Right cardiac atrium (tissue), 5 donors: Measurements from ENCODE around the gene TMEM232. TPM values are rescaled to one million over a fixed set of nuclear protein-coding genes. Genes with fewer than 3 reads are reported as not detected.

Experiments used
- ATAC-seq, 2 donors: fragments of 200-7000 bp; cut with Tn5 transposase; one replicate each; pipeline versions ENCODE4 v1.8.0 to v1.9.1; 2020; ENCODE audit warnings: moderate library complexity in 2 of 2, mild to moderate bottlenecking in 1 of 2
- DNase-seq, 3 donors: peaks; one replicate each; pipeline ENCODE4 v3.0.0-alpha.2; 2020
- H3K27ac ChIP-seq: one replicate; pipeline ENCODE4 v1.5.1; 2013; ENCODE audit warnings: mild to moderate bottlenecking, low read length, control low read depth, moderate library complexity
- H3K27me3 ChIP-seq: one replicate; pipeline ENCODE4 v1.6.1; 2013; ENCODE audit not compliant: control insufficient read depth, insufficient read depth
- H3K4me1 ChIP-seq: one replicate; pipeline ENCODE4 v1.6.1; 2013; ENCODE audit warnings: low read length; ENCODE audit not compliant: control insufficient read depth, insufficient read depth
- H3K4me3 ChIP-seq: one replicate; pipeline ENCODE4 v1.5.1; 2013; ENCODE audit warnings: low read length, control low read depth
- H3K9me3 ChIP-seq: one replicate; pipeline ENCODE4 v1.6.1; 2013; ENCODE audit warnings: low read length; ENCODE audit not compliant: control insufficient read depth
- WGBS: extraction: QIAGEN DNeasy Blood & Tissue Kit; methylation state at CpG from one replicate; pipeline ENCODE4 v1.1.7; 2013; 5-methylcytosine and 5-hydroxymethylcytosine counted together
- intact Hi-C, 4 donors: fragments of 100-400 bp; cut with DNase I; formaldehyde crosslinking; loops; one replicate each; pipeline versions ENCODE4 v1.11.0 to v1.14.0; 2022 to 2023
- polyA plus RNA-seq: library from polyadenylated mRNA; stranded (reverse); fragments of 200-250 nt; gene quantifications from one replicate; pipeline ENCODE4 v1.2.3, GENCODE V29; 2013
- total RNA-seq, 4 donors: library from RNA; stranded (reverse); fragmentation: NEBNext Ultra II Directional; extraction: Animal tissue kit (Norgen Biotek cat#: 25700); gene quantifications; one replicate each; pipeline ENCODE4 v1.2.1, GENCODE V29; 2021
- donor health status: healthy with polysubstance abuse.
- donor health status: DM: no; HTN: yes; CAD: no.
- donor health status: DM: no; HTN: no; CAD: no.
- donor health status: DM: no; HTN: yes; CAD: no; lungs with severe emphysema.
- donor health status: DM: yes; HTN: yes; CAD: no.

Gene TMEM232
- total and polyA plus RNA-seq, 5 donors = 0.63 to 3.3 (median 3.1) TPM

DNA sequence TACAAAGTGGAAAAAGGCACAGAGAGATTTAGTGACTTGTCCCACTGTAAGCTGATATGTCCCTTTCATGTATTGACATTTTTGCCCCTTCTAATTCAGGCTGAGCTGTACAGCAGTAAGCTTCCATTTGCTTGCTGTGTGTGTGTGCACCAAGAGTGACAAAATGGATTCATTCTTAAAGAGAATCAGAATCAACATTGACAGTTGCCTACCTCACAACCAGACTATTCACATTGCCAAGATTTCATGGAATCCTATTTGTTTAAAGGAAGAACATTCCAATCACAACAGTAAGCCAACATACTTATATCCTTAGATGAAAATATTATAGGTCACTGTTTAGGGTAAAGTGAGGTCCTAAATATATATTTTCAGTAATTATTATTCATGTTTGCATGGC is 102.6 kb downstream of the TMEM232 start:
- Histone ChIP-seq H3K4me3 (no peak overlapping the region), H3K9me3 (no peaks in the 10 kb centered on the region), H3K4me1 (no peaks in the 10 kb centered on the region), H3K27ac (no peak overlapping the region), H3K27me3 (no peaks in the 10 kb centered on the region)
- no peak for DNase-seq
- no peak for ATAC-seq
- intact Hi-C loops = no loop called here

DNA sequence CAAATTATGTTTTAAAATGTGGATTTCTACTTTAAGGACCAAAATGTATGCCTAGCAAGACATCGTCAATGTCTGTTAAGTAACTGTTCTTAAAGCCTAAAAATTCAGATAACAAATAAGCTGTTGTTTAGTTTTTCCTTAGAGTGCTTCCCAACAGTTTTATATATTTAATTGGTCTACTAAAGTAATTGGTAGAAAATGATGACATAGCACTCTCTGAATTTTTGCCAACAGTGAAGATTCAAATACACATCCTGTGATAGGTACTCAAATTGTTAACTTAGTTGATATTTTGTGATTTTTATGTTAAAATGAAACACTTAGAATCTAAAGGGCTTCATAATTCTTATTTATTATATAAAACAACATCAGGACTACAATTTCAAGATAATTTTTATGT is 107.5 kb downstream of the TMEM232 start:
- WGBS = 73% methylated on average over 1 of the region's 1 CpG
- intact Hi-C loops = no loop called here

DNA sequence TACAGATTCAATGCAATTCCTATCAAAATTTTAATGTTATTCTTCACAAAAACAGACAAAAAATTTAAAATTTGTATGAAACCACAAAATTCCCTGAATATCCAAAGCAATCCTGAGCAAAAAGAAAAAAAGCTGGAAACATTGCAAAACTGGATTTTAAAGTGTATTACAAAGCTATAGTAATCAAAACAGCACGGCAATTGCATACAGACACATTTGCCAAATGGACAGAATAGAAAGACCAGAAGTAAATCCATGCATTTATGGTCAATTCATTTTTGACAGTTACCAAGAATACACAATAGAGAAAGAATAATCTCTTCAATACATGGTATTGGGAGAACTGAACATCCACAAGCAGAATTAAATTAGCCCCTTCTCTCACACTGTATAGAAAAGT is 110.5 kb downstream of the TMEM232 start:
- ATAC-seq = no peak
- 98% methylated on average over 1 of the region's 1 CpG for WGBS
- Histone ChIP-seq H3K27me3 (no peaks in the 10 kb centered on the region), H3K4me3 (no peak overlapping the region), H3K9me3 (no peaks in the 10 kb centered on the region), H3K4me1 (no peaks in the 10 kb centered on the region), H3K27ac (no peak overlapping the region)
- DNase-seq = no peak
- intact Hi-C loops = no loop called here

More for the DNA sequence above, 107.5 kb downstream of the TMEM232 start:
- no peak overlapping the region for H3K27ac ChIP-seq
- no peak for ATAC-seq
- no peaks in the 10 kb centered on the region for H3K9me3 ChIP-seq
- H3K27me3 ChIP-seq = no peaks in the 10 kb centered on the region
- no peak for DNase-seq
- H3K4me3 ChIP-seq = no peak overlapping the region
- no peaks in the 10 kb centered on the region for H3K4me1 ChIP-seq

DNA sequence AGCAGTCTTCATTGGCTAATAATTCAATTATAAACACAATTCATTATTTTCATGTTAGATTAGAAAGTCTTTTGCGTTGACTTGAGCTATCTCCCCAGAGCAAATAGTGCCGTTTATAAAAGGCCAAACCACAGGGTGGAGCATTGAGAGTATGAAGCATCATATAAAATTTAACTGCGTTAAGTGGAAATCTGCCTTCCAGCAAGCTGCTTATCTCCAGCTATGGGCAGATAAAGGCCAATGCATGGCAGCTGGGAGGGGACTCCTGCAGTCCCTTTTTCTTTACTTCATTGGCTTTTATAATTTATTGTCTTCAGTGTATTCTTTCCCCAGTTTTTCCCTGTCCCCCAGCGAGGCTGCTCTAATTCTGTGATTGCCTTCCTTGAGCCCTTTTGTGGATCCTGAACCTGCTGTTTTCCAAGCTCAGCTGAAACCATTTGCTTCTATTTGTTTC is 113.7 kb downstream of the TMEM232 start:
- no peaks in the 10 kb centered on the region for H3K27me3 ChIP-seq
- no peak for ATAC-seq

DNA sequence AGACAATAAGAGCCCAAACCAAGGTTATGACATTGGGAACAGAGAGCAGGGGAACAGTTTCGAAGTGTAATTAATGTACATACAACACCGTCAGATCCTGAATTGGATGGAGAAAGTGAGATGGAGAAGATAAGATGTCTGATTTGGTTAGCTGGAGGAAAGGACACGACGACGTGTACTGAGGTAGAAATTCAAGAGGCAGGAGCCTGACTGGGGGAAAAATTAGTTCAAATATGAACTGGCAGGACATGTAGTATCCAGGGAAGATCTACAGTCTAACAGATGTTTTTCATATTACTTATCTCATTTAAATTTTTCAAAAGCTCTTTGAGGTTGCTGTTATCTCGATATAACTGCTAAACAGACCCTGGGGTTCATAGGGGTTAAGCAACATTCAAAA is 114.7 kb downstream of the TMEM232 start:
- Histone ChIP-seq H3K27me3 (no peaks in the 10 kb centered on the region), H3K27ac (no peak overlapping the region), H3K4me3 (no peak overlapping the region), H3K4me1 (no peaks in the 10 kb centered on the region), H3K9me3 (no peaks in the 10 kb centered on the region)
- WGBS = 82% methylated on average over 6 of the region's 6 CpGs
- ATAC-seq (no peak), DNase-seq (no peak)
- intact Hi-C loops = no loop called here

More for the DNA sequence above, 113.7 kb downstream of the TMEM232 start:
- no peaks in the 10 kb centered on the region for H3K9me3 ChIP-seq
- no peak for DNase-seq
- intact Hi-C loops = no loop called here
- no peak overlapping the region for H3K4me3 ChIP-seq
- 45% methylated on average over 4 of the region's 4 CpGs for WGBS
- no peak overlapping the region for H3K27ac ChIP-seq
- H3K4me1 ChIP-seq = no peaks in the 10 kb centered on the region

DNA sequence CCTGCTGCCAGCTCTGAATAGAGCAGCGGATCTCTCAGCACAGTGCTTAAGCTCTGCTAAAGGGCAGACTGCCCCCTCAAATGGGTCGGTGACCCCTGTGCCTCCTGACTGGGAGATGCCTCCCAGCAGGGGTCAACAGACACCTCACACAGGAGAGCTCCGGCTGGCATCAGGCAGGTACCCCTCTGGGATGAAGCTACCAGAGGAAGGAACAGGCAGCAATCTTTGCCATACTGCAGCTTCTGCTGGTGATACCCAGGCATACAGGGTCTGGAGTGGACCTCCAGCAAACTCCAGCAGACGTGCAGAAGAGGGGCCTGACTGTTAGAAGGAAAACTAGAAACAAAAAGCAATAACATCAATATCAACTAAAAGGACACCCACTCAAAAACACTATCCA is 131.6 kb downstream of the TMEM232 start:
- H3K9me3 ChIP-seq = no peaks in the 10 kb centered on the region
- H3K4me1 ChIP-seq = no peaks in the 10 kb centered on the region
- intact Hi-C loops = no loop called here

DNA sequence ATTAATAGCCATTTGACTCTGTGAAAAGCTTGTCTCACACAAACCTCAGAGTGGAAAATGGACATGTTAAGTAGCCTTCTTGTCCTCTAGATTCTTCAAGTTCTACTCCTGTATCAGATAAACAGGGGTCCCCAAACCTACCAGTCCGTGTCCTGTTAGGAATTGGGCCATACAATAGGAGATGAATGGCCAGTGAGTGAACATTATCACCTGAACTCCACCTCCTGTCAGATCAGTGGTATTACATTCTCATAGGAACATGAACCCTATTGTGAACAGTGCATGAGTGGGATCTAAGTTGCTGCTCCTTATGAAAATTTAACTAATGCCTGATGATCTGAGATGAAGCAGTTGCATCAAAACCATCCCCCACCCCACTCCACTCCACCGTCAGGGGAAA is 136.3 kb downstream of the TMEM232 start:
- H3K27ac ChIP-seq = no peak overlapping the region
- intact Hi-C loops = no loop called here
- H3K4me3 ChIP-seq = no peak overlapping the region
- no peak for DNase-seq
- no peaks in the 10 kb centered on the region for H3K4me1 ChIP-seq
- H3K9me3 ChIP-seq = no peaks in the 10 kb centered on the region
- no peaks in the 10 kb centered on the region for H3K27me3 ChIP-seq
- WGBS = 27% methylated on average over 2 of the region's 2 CpGs
- ATAC-seq = peak in 1 of 2 donors; percentile 31

More for the DNA sequence above, 131.6 kb downstream of the TMEM232 start:
- ATAC-seq = no peak
- Histone ChIP-seq H3K27ac (no peak overlapping the region), H3K27me3 (no peaks in the 10 kb centered on the region), H3K4me3 (no peak overlapping the region)
- DNase-seq = no peak
- 85% methylated on average over 4 of the region's 4 CpGs for WGBS

DNA sequence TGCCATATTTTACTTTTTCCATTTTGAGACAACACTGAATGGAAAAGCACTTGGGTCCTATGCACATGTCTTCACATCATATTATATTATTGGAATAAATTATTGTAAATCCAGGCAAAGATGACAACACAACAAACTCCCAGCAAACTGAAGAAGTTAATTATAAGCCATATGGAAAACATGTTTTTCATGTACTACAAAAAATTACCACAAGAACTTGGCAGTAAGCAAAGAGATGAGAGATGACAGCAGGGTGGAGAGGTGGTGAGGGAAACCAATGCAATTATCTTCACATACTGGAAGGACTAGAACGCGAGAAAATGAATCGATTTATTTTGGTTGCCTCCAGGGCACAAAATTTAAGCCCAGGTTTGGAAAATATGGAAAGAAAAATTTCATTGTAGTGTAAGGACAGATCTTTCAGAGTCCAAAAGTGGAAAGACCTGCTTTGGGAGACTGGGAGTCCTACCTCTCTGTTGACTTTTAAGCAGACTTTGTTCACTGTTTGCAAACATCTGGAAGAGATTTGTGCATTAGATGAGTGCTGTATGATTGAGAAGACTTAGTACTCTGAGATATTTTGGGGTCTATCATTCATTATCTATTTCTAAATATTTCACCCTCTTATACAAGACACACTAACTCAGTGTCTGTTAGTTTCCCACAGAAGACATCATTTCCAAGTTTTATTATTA is 138.0 kb downstream of the TMEM232 start:
- H3K4me1 ChIP-seq = no peaks in the 10 kb centered on the region
- H3K27ac ChIP-seq = no peak overlapping the region
- WGBS = 64% methylated on average over 3 of the region's 3 CpGs
- DNase-seq (no peak), ATAC-seq (no peak)
- no peaks in the 10 kb centered on the region for H3K27me3 ChIP-seq
- no peak overlapping the region for H3K4me3 ChIP-seq
- intact Hi-C loops = no loop called here
- H3K9me3 ChIP-seq = no peaks in the 10 kb centered on the region

DNA sequence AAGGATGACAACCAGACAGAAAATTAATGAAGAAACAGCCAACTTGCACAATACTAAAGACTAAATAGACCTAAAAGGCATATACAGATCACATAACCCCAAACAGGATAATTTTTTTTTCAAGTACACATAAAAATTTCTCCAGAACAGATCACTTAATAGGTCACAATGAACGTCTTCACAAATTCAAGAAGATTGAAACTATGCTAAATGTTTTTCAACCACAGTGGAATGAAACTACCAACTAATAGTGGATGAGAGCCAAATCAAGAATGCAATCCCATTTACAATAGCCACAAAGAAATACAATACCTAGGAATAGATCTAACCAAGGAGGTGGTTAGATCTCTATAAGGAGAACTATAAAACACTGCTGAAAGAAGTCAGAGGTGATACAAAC is 145.8 kb downstream of the TMEM232 start:
- intact Hi-C loops = no loop called here
- no peak for DNase-seq
- Histone ChIP-seq H3K9me3 (no peaks in the 10 kb centered on the region), H3K4me3 (no peak overlapping the region), H3K27me3 (no peaks in the 10 kb centered on the region), H3K27ac (no peak overlapping the region), H3K4me1 (no peaks in the 10 kb centered on the region)
- WGBS = 75% methylated on average over 1 of the region's 1 CpG
- no peak for ATAC-seq

DNA sequence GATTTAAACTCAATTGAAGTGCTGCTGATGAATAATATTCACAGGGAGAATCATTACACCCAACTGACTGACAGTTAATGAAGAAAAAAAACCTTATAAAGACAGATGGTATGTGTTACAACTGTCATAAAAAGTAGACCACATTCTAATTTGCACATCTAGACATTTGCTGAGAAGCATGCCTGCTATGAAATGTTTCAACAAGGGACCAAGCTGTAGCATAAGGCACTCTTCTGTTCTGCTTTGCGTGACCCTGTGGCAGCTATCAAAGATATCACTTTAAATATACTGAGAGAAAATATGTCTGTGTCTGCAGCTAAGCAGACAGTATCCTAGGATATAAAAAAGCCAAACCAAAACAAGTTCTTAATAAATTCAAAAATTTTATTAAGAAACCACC is 153.7 kb downstream of the TMEM232 start:
- DNase-seq (no peak), ATAC-seq (no peak)
- no peak overlapping the region for H3K27ac ChIP-seq
- WGBS = 58% methylated on average over 1 of the region's 1 CpG
- H3K4me1 ChIP-seq = no peaks in the 10 kb centered on the region
- intact Hi-C loops = no loop called here
- H3K9me3 ChIP-seq = no peaks in the 10 kb centered on the region
- H3K27me3 ChIP-seq = no peaks in the 10 kb centered on the region
- no peak overlapping the region for H3K4me3 ChIP-seq

DNA sequence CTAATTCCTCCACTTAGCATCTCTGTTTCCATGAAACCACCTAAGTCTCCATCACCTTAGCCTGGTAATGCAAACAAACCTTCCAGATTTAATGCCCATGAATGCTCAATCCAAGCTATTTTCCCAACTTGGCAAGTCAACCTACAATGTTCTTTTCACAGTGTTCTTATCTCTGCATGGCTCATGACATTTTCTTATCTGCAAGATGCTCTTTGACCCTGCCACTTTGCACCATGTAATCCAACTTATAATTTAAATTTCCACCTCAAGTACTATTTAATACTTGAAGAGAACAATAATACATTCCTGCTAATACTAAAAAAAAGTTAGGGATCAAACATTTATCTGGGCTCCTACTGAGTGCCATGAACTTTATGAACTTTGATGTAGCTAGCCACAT is 164.3 kb downstream of the TMEM232 start:
- H3K27ac ChIP-seq = no peak overlapping the region
- intact Hi-C loops = no loop called here
- no peaks in the 10 kb centered on the region for H3K27me3 ChIP-seq
- no peaks in the 10 kb centered on the region for H3K9me3 ChIP-seq
- H3K4me3 ChIP-seq = no peak overlapping the region
- DNase-seq (no peak), ATAC-seq (no peak)
- H3K4me1 ChIP-seq = no peaks in the 10 kb centered on the region

DNA sequence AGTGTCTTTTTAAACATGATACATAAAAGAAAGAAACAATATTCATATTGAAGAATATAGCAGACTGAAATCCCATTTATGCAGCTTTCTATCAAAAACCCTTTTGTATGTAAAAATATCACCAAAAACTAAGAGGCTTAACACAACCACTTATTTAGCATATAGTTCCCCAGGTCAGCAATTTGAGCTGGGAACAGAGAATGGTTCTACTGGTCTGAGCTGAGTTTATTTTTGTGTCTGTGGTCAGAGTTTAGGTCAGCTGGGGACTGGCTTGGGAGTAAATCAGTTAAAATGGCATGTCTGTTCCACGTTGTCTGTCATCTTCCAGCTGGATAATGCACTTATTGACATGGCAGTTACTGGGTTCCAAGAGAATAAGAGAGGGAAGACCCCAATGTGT is 165.0 kb downstream of the TMEM232 start:
- H3K27me3 ChIP-seq = no peaks in the 10 kb centered on the region
- H3K9me3 ChIP-seq = no peaks in the 10 kb centered on the region
- intact Hi-C loops = no loop called here
- no peak overlapping the region for H3K4me3 ChIP-seq
- H3K27ac ChIP-seq = no peak overlapping the region
- DNase-seq (no peak), ATAC-seq (no peak)
- no peaks in the 10 kb centered on the region for H3K4me1 ChIP-seq
- WGBS = 36% methylated on average over 1 of the region's 1 CpG
